NB4 (cell line): Measurements from ENCODE around the gene FAS.

Source experiments
- CTCF ChIP-seq: IDR thresholded peaks from one replicate; pipeline ENCODE4 v1.5.1; 2012; ENCODE audit warnings: low read depth, low read length
- POLR2A ChIP-seq: IDR thresholded peaks from 2 replicates; pipeline ENCODE4 v1.6.1; 2011; ENCODE audit warnings: mild to moderate bottlenecking; ENCODE audit not compliant: insufficient read length; ENCODE audit errors: extremely low read depth

GRCh38 chr10:88960802-88961201, 29.8 kb upstream of the FAS start:
- TF ChIP-seq POLR2A (no peak), CTCF (no peak)
